Testis (tissue), 3 donors: ENCODE results near the gene STRIP1. TPM values are rescaled to one million over a fixed set of nuclear protein-coding genes. Genes with fewer than 3 reads are reported as not detected.

Experiments
- DNase-seq: peaks from one replicate; pipeline ENCODE4 v3.0.0-alpha.2; 2019
- H3K27ac ChIP-seq, 2 donors: fragments of 200-600 bp; sonication (generic); one replicate each; pipeline ENCODE4 v1.5.1; 2019
- H3K27me3 ChIP-seq: fragments of 200-600 bp; sonication (generic); one replicate; pipeline ENCODE4 v1.5.1; 2019
- H3K36me3 ChIP-seq: fragments of 200-600 bp; sonication (generic); one replicate; pipeline ENCODE4 v1.5.1; 2017; ENCODE audit warnings: low read depth; ENCODE audit errors: missing control alignments
- H3K4me1 ChIP-seq: fragments of 200-600 bp; sonication (generic); one replicate; pipeline ENCODE4 v1.5.1; 2019
- H3K4me3 ChIP-seq, 2 donors: fragments of 200-600 bp; sonication (generic); one replicate each; pipeline ENCODE4 v1.5.1; 2017 to 2019
- H3K9me3 ChIP-seq: fragments of 200-600 bp; sonication (generic); one replicate; pipeline ENCODE4 v1.5.1; 2017
- POLR2A ChIP-seq: fragments of 450-650 bp; IDR thresholded peaks from one replicate; pipeline ENCODE4 v1.6.1; 2017; ENCODE audit warnings: antibody characterized with exemption, mild to moderate bottlenecking, moderate library complexity
- WGBS, 2 donors: methylation state at CpG; one replicate each; pipeline ENCODE4 v1.1.5; 2018; 5-methylcytosine and 5-hydroxymethylcytosine counted together
- intact Hi-C: fragments of 100-400 bp; cut with DNase I; formaldehyde crosslinking; loops from one replicate; pipeline ENCODE4 v1.15.1; 2023; ENCODE audit warnings: low total_unique reads
- polyA plus RNA-seq: library from polyadenylated mRNA; stranded (reverse); fragments of 350-450 nt; fragmentation: Illumina TruSeq; extraction: RNeasy Lipid Tissue Mini Kit (QIAGEN cat#74804); gene quantifications from one replicate; pipeline ENCODE4 v1.2.3, GENCODE V29; 2014; ENCODE audit warnings: low read depth, low replicate concordance; ENCODE audit not compliant: insufficient read depth
- total RNA-seq, 2 donors: library from RNA; depleted of rRNA; stranded (reverse); fragments of >200 nt; gene quantifications; one replicate each; pipeline ENCODE4 v1.2.3, GENCODE V29; 2016
- TF ChIP-seq, protein P1 (sequence below), 3 experiments: fragments of 450-650 bp in 2 of 3; fragments of 200-600 bp in 1 of 3; sonication (generic) in 1 of 3; IDR thresholded peaks; one replicate each; pipeline ENCODE4 v1.5.1; 2016 to 2019; ENCODE audit warnings: antibody characterized with exemption in 3 of 3, mild to moderate bottlenecking in 2 of 3, moderate library complexity in 1 of 3

The STRIP1 gene
- total and polyA plus RNA-seq, 3 donors from 2014 or later = 49.9 to 103 (median 85.8) TPM

DNA sequence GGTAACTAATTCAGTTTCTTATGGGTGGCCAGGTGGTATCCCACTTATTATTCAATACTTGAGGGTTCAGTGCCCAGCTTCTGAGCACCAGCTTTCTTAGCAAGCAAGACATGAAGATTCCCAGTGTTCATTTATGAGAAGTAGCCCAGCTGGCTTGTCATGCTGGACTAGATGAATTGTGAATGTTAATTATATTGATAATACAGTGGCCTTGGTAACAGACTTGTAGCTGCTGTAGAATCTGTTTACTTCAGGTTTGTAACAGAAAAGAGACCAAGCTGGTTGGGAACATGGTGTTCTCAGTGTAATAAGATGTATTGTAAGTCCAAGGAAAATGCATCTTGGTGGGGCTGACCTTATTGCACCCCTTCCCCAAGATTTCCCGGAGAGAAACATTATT, 39.8 kb upstream of the STRIP1 start:
- 33 to 44% methylated on average over 1 of the region's 1 CpG for WGBS, 2 donors
- intact Hi-C loops = no loop called here
- Histone ChIP-seq H3K27me3 (no peaks in the 10 kb centered on the region), H3K4me3 (no peak overlapping the region), H3K9me3 (no peaks in the 10 kb centered on the region), H3K27ac (peak overlapping the region in 1 of 2 donors; percentile 67), H3K4me1 (peaks cover 49% of the 10 kb centered on the region), H3K36me3 (no peaks in the 10 kb centered on the region)
- DNase-seq = no peak
- TF ChIP-seq, protein P1, sequence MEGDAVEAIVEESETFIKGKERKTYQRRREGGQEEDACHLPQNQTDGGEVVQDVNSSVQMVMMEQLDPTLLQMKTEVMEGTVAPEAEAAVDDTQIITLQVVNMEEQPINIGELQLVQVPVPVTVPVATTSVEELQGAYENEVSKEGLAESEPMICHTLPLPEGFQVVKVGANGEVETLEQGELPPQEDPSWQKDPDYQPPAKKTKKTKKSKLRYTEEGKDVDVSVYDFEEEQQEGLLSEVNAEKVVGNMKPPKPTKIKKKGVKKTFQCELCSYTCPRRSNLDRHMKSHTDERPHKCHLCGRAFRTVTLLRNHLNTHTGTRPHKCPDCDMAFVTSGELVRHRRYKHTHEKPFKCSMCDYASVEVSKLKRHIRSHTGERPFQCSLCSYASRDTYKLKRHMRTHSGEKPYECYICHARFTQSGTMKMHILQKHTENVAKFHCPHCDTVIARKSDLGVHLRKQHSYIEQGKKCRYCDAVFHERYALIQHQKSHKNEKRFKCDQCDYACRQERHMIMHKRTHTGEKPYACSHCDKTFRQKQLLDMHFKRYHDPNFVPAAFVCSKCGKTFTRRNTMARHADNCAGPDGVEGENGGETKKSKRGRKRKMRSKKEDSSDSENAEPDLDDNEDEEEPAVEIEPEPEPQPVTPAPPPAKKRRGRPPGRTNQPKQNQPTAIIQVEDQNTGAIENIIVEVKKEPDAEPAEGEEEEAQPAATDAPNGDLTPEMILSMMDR (IDR thresholded peaks at IDR 0.05) = no peak
- no peak for TF ChIP-seq POLR2A

DNA sequence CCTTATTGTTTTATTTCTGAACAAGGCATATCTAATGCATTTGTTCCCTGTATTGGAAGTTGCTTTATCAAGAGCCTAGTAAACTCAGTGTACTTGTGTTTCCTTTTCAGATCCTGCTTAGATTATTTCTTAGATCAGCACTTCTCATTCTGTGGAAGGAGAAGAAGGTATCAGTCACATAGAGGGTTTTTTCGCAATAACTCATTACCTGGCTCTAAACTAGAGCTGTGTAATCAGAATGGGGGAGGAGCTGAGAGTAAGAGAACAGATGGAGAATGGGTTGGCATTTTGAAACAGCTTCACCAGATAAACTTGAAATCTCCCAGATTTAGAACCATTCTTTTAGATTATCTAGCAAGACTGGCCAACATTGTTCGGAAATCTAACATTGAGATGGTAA, 38.9 kb upstream of the STRIP1 start:
- H3K36me3 ChIP-seq = no peaks in the 10 kb centered on the region
- peaks cover 49% of the 10 kb centered on the region for H3K4me1 ChIP-seq
- 65 to 69% methylated on average over 2 of the region's 2 CpGs for WGBS, 2 donors
- no peak overlapping the region for H3K4me3 ChIP-seq
- intact Hi-C loops = no loop called here
- DNase-seq = no peak
- H3K27me3 ChIP-seq = no peaks in the 10 kb centered on the region
- H3K27ac ChIP-seq = peak overlapping the region; percentile 51 to 67
- TF ChIP-seq, protein P1 (IDR thresholded peaks at IDR 0.05) = no peak
- no peak for TF ChIP-seq POLR2A
- H3K9me3 ChIP-seq = no peaks in the 10 kb centered on the region

DNA sequence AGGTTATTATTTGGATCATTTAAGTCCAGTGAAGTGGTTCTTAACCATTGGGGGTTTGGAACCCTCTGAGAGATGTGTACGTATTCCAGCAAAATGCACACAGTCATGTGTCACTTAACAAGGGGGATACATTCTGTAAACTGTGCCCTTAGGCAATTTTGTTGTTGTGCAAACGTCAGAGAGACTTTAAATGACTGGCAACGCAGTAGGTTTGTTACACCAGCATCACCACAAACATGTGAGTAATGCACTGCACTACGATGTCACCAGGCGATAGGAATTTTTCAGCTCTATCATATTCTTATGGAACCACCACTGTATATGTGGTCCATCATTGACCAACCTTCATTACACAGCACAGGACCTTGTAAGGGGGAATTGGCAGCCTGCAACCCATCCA, 37.9 kb upstream of the STRIP1 start:
- Histone ChIP-seq H3K4me1 (peaks cover 43% of the 10 kb centered on the region), H3K27me3 (no peaks in the 10 kb centered on the region), H3K9me3 (no peaks in the 10 kb centered on the region), H3K36me3 (no peaks in the 10 kb centered on the region), H3K27ac (peak overlapping the region in 1 of 2 donors; percentile 67), H3K4me3 (no peak overlapping the region)
- DNase-seq = no peak
- 93 to 94% methylated on average over 5 of the region's 5 CpGs for WGBS, 2 donors
- TF ChIP-seq POLR2A = no peak
- TF ChIP-seq, protein P1 (IDR thresholded peaks at IDR 0.05) = no peak
- intact Hi-C loops = no loop called here

DNA sequence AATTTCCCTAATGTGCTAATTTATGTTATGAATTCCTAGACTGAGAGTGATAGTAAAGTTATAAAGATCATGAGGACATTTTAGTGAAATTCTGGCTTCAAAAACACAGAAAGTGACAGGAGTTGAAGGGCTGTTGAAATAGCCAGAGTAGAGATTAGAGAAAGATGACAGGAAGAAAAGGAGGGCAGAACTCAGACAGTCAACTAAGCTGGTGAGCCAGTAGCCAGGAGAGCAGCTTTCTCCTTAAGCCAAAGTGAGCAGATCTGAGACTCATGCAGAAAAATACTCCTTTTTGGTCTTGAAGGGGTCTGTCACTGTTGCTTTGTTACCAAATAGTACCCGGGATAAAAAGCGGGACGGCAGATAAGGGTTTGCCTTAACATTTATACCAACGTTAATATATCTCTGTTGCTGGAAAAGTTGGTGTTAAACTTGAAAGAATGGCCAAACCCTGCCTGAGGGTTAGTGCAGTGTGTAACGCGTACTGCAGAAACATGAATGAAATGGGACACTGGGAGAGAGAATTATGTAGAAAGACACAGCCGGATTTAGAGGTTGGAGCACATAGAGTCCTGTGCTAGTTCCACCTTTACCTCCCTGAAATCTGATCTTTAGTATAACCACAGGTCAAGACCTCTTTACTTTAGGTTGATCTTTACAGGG, 37.1 kb upstream of the STRIP1 start:
- H3K9me3 ChIP-seq = no peaks in the 10 kb centered on the region
- TF ChIP-seq, protein P1 (IDR thresholded peaks at IDR 0.05) = no peak
- TF ChIP-seq POLR2A = no peak
- DNase-seq = no peak
- 56 to 77% methylated on average over 7 of the region's 7 CpGs for WGBS, 2 donors
- peaks cover 42% of the 10 kb centered on the region for H3K4me1 ChIP-seq
- no peaks in the 10 kb centered on the region for H3K36me3 ChIP-seq
- no peak overlapping the region for H3K27ac ChIP-seq
- H3K4me3 ChIP-seq = no peak overlapping the region
- intact Hi-C loops = no loop called here
- H3K27me3 ChIP-seq = no peaks in the 10 kb centered on the region

DNA sequence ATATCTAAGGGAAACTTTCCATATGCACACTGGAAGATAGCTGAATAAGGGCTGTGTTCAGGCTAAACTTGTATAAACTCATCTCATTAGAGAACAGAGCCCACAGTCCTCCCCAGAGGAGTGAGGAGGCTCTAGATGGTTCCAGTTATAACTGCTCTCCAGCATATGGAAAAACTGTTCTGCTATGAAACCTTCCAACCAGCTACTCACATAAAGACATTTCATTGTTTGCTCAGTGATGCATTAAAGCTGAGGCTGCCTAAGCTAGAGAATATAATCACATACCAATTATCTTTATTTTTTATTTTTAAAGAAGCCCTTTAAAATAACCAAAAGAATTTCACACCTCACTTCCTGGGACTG, 36.6 kb upstream of the STRIP1 start:
- Histone ChIP-seq H3K27me3 (no peaks in the 10 kb centered on the region), H3K27ac (no peak overlapping the region), H3K4me1 (peaks cover 37% of the 10 kb centered on the region), H3K9me3 (no peaks in the 10 kb centered on the region), H3K36me3 (no peaks in the 10 kb centered on the region), H3K4me3 (no peak overlapping the region)
- intact Hi-C loops = no loop called here
- TF ChIP-seq, protein P1 (IDR thresholded peaks at IDR 0.05) = no peak
- no peak for TF ChIP-seq POLR2A
- no peak for DNase-seq
